ES-I3 (cell line): ENCODE results near the gene SRD5A1.

Experiments
- H3K36me3 ChIP-seq: 2 replicates; pipeline ENCODE4 v1.6.1; 2013; ENCODE audit warnings: mild to moderate bottlenecking, low read length, control low read depth, moderate library complexity; ENCODE audit not compliant: insufficient read depth
- H3K4me1 ChIP-seq: 2 replicates; pipeline ENCODE4 v1.6.1; 2013; ENCODE audit warnings: mild to moderate bottlenecking, control low read depth, low read length; ENCODE audit not compliant: insufficient read depth
- H3K9ac ChIP-seq: 2 replicates; pipeline ENCODE4 v1.6.1; 2013; ENCODE audit warnings: low read depth, mild to moderate bottlenecking, low read length, moderate library complexity
- H3K9me3 ChIP-seq: 2 replicates; pipeline ENCODE4 v1.6.1; 2013; ENCODE audit warnings: mild to moderate bottlenecking, low read length, moderate library complexity; ENCODE audit not compliant: control insufficient read depth, insufficient read depth

Gene SRD5A1

GRCh38 chr5:6674421-6674820 is 41.2 kb downstream of the SRD5A1 start:
- H3K36me3 ChIP-seq = no peaks in the 10 kb centered on the region
- peaks cover 3% of the 10 kb centered on the region; the same call in 1 of the 2 replicates for H3K9me3 ChIP-seq
- no peak overlapping the region for H3K9ac ChIP-seq
- H3K4me1 ChIP-seq = no peaks in the 10 kb centered on the region

GRCh38 chr5:6674886-6675285 is 41.6 kb downstream of the SRD5A1 start:
- no peaks in the 10 kb centered on the region for H3K36me3 ChIP-seq
- H3K9ac ChIP-seq = no peak overlapping the region
- H3K4me1 ChIP-seq = no peaks in the 10 kb centered on the region
- H3K9me3 ChIP-seq = peaks cover 3% of the 10 kb centered on the region; the same call in 1 of the 2 replicates

- Histone ChIP-seq H3K4me1 (no peaks in the 10 kb centered on the region), H3K9ac (no peak overlapping the region), H3K36me3 (no peaks in the 10 kb centered on the region), H3K9me3 (peaks cover 3% of the 10 kb centered on the region; the same call in 1 of the 2 replicates)
Measured at GRCh38 chr5:6675784-6676491, 42.7 kb downstream of the SRD5A1 start.

GRCh38 chr5:6676702-6677101 is 43.5 kb downstream of the SRD5A1 start:
- H3K36me3 ChIP-seq = no peaks in the 10 kb centered on the region
- H3K4me1 ChIP-seq = no peaks in the 10 kb centered on the region
- H3K9ac ChIP-seq = no peak overlapping the region
- H3K9me3 ChIP-seq = peaks cover 3% of the 10 kb centered on the region; the same call in 1 of the 2 replicates

GRCh38 chr5:6678385-6678784 is 45.1 kb downstream of the SRD5A1 start:
- Histone ChIP-seq H3K36me3 (no peaks in the 10 kb centered on the region), H3K9ac (no peak overlapping the region), H3K4me1 (no peaks in the 10 kb centered on the region), H3K9me3 (peaks cover 3% of the 10 kb centered on the region; the same call in 1 of the 2 replicates)

GRCh38 chr5:6680922-6681321 is 47.7 kb downstream of the SRD5A1 start:
- peaks cover 3% of the 10 kb centered on the region; the same call in 1 of the 2 replicates for H3K9me3 ChIP-seq
- no peaks in the 10 kb centered on the region for H3K4me1 ChIP-seq
- no peaks in the 10 kb centered on the region for H3K36me3 ChIP-seq
- H3K9ac ChIP-seq = no peak overlapping the region

GRCh38 chr5:6681682-6682081 is 48.4 kb downstream of the SRD5A1 start:
- H3K9ac ChIP-seq = no peak overlapping the region
- no peaks in the 10 kb centered on the region for H3K9me3 ChIP-seq

GRCh38 chr5:6682239-6682638 is 49.0 kb downstream of the SRD5A1 start:
- H3K9ac ChIP-seq = no peak overlapping the region
- no peaks in the 10 kb centered on the region for H3K4me1 ChIP-seq
- H3K9me3 ChIP-seq = no peaks in the 10 kb centered on the region
- no peaks in the 10 kb centered on the region for H3K36me3 ChIP-seq

More at GRCh38 chr5:6681682-6682081, 48.4 kb downstream of the SRD5A1 start:
- Histone ChIP-seq H3K36me3 (no peaks in the 10 kb centered on the region), H3K4me1 (no peaks in the 10 kb centered on the region)

- Histone ChIP-seq H3K4me1 (no peaks in the 10 kb centered on the region), H3K9ac (no peak overlapping the region), H3K36me3 (no peaks in the 10 kb centered on the region), H3K9me3 (no peaks in the 10 kb centered on the region)
Measured at GRCh38 chr5:6683241-6683640, 50.0 kb downstream of the SRD5A1 start.

- H3K9ac ChIP-seq = no peak overlapping the region
- no peaks in the 10 kb centered on the region for H3K36me3 ChIP-seq
- H3K4me1 ChIP-seq = no peaks in the 10 kb centered on the region
- H3K9me3 ChIP-seq = no peaks in the 10 kb centered on the region
Measured at GRCh38 chr5:6684075-6684474, 50.8 kb downstream of the SRD5A1 start.

- H3K9ac ChIP-seq = no peak overlapping the region; the same call in 1 of the 2 replicates
- H3K9me3 ChIP-seq = no peaks in the 10 kb centered on the region
- H3K36me3 ChIP-seq = no peaks in the 10 kb centered on the region
- H3K4me1 ChIP-seq = no peaks in the 10 kb centered on the region
Measured at GRCh38 chr5:6686501-6686900, 53.3 kb downstream of the SRD5A1 start.

GRCh38 chr5:6686915-6687409 is 53.7 kb downstream of the SRD5A1 start:
- Histone ChIP-seq H3K4me1 (no peaks in the 10 kb centered on the region), H3K36me3 (no peaks in the 10 kb centered on the region), H3K9me3 (no peaks in the 10 kb centered on the region), H3K9ac (peak overlapping the region; percentile 59; the same call in 1 of the 2 replicates)

- Histone ChIP-seq H3K9ac (no peak overlapping the region; the same call in 1 of the 2 replicates), H3K9me3 (no peaks in the 10 kb centered on the region), H3K4me1 (no peaks in the 10 kb centered on the region), H3K36me3 (no peaks in the 10 kb centered on the region)
Measured at GRCh38 chr5:6687505-6687904, 54.3 kb downstream of the SRD5A1 start.

GRCh38 chr5:6692906-6693305 is 59.7 kb downstream of the SRD5A1 start:
- H3K36me3 ChIP-seq = no peaks in the 10 kb centered on the region
- H3K9me3 ChIP-seq = no peaks in the 10 kb centered on the region
- no peaks in the 10 kb centered on the region for H3K4me1 ChIP-seq

GRCh38 chr5:6698696-6699095 is 65.5 kb downstream of the SRD5A1 start:
- no peaks in the 10 kb centered on the region for H3K9me3 ChIP-seq
- no peak overlapping the region for H3K9ac ChIP-seq
- peaks cover 15% of the 10 kb centered on the region for H3K4me1 ChIP-seq
- no peaks in the 10 kb centered on the region for H3K36me3 ChIP-seq

More at GRCh38 chr5:6692906-6693305, 59.7 kb downstream of the SRD5A1 start:
- H3K9ac ChIP-seq = no peak overlapping the region
